NCI-H2107 treated with DMSO at 0.1 percent for 48 hours (cell line): Measurements from ENCODE around the gene RARA.
A peak's percentile ranks its signal among the peaks of the same experiment; 100 is the strongest.

ENCODE experiments used
- DNase-seq: peaks from one replicate; lab custom pipeline; 2025; ENCODE audit not compliant: unreplicated experiment; lab: John Stamatoyannopoulos, UW

The RARA gene

GRCh38 chr17:40309031-40309948, at the start of gene RARA:
RARA (plus strand) TSS chr17:40309180; CDS start chr17:40331219, 22,039 bp downstream.
- peak; percentile 56 for DNase-seq

DNA sequence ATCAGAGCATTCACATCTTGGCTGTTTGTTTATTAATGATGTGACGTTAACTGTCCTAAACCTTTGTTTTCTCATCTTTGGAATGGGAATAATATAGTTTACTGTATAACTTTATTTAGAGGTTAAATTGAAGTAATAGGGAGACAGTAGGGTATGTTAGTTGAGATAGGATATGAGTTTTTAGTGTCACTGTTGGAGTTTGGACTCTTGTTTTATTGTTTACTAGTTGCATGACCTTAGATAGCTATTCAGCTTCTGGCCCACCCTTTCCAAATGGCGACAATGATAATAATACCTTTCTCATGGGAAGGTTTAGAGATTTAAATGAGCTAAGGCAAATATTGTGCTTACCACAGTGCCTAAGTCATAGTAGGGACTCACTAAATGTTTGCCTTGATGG, 49.5 kb upstream of the RARA start:
- no peak for DNase-seq

DNA sequence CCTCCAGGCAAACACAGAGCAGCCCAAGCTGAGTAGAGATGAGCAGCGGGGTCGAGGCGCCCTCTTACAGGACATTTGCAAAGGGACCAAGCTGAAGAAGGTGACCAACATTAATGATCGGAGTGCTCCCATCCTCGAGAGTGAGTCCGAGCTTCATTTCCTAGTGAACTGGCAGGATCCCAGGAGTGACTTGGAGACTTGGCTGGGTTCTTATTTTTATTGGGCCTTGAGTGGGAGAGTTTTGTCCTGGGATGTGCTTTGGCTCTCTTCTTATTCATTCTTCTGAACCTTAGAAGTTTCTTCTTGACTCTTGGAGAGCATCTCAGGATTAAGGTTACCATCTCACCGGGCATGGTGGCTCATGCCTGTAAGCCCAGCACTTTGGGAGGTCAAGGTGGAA, 48.5 kb upstream of the RARA start:
- no peak for DNase-seq

DNA sequence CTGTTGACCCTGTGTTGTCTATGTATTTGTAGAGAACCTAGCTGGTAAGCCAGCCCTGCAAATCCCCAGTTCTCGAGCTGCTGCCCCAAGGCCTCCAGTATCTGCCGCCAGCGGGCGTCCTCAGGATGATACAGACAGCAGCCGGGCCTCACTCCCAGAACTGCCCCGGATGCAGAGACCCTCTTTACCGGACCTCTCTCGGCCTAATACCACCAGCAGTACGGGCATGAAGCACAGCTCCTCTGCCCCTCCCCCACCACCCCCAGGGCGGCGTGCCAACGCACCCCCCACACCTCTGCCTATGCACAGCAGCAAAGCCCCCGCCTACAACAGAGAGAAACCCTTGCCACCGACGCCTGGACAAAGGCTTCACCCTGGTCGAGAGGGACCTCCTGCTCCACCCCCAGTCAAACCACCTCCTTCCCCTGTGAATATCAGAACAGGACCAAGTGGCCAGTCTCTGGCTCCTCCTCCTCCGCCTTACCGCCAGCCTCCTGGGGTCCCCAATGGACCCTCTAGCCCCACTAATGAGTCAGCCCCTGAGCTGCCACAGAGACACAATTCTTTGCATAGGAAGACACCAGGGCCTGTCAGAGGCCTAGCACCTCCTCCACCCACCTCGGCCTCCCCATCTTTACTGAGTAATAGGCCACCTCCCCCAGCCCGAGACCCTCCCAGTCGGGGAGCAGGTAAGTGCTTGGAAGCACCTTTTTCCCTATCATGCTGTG, 44.4 kb upstream of the RARA start:
- DNase-seq: no peak

- no peak for DNase-seq
These were observed 43.6 kb upstream of the RARA start for GRCh38 chr17:40265337-40265736.

DNA sequence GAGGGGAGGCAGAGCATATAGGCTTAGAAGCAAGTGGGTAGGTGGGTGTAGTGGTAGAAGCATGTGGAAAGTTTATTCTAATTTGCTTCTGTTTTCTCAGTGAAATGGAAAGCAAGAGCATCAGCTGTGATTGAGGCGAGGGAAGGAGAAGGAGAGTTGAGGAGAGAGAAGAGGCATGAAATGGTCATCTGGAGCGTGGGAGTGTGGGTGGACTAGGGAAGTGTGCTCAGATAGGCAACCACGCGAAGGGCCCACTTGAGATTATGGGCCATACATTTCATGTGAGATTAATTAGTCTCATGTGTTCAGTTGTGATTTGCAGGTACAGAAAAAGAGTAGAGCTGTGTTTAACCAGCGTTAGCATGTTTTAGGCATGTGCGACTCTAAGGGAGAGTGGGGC, 42.1 kb upstream of the RARA start:
- no peak for DNase-seq

DNA sequence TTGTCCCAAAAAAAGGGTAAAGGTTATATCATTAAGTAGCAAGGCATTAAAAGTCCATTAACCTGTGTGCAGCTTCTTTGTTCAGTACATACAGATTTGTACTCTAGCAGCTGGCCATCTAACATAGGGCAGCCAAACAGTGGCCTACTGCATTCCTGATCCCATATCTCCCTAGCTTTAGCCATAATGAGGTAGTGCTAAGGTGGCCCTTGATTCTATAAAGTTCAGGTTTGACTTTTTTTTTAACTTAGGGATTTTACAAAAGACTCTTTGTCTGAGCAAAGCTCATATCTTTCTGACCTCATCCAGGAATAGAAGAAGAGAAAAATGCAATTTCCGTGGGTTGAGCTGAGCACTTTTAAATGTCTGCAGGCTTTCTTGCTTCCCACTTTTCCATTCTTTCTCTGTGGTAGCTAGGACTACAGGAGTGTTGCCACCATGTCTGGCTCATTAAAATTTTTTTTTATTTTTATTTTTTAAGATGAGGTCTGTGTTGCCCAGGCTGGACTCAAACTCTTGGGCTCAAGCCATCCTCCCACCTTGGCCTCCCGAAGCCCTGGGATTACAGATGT, 40.8 kb upstream of the RARA start:
- no peak for DNase-seq

DNA sequence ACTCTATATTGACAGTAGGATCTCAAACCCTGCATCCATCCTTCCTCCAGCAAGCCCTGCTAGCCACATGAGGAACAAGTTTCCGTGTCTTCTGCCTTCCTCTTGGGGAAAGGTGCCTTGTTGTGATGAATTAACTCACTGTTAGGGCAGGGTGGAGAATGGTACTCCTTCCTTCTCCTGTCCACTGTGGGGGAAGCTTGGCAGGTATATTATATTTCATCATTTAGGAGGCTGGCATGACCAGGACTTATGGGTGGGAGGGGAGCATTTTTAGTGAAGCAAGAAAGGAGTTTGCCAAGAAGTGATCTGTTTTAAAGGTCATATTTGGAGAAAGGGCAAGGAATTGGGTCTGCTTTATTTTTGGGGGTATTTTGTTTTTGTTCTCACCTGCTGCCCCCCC, 30.6 kb upstream of the RARA start:
- no peak for DNase-seq

- DNase-seq: no peak
These were observed 29.6 kb upstream of the RARA start for GRCh38 chr17:40279402-40279801.

DNA sequence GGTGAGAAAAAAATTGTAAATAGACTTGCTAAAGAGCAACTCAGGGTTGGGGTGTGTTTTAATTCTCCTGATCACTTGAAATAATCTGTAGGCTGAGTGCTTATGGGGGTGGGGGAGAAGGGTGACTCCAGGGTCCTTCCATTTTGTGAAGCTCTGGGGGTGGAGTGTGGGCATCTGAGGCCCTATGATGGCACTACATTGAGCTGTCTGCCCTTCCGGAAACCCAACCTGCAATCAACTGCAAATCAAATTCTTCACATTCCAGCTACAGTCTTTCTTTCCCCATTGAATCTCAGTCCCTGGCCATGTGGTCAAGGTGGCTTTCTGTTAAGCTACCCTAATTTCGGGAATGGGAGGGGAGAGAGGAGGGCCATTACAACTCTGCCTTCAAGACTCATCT, 27.3 kb upstream of the RARA start:
- no peak for DNase-seq

GRCh38 chr17:40283662-40284061, 25.3 kb upstream of the RARA start:
- no peak for DNase-seq

DNA sequence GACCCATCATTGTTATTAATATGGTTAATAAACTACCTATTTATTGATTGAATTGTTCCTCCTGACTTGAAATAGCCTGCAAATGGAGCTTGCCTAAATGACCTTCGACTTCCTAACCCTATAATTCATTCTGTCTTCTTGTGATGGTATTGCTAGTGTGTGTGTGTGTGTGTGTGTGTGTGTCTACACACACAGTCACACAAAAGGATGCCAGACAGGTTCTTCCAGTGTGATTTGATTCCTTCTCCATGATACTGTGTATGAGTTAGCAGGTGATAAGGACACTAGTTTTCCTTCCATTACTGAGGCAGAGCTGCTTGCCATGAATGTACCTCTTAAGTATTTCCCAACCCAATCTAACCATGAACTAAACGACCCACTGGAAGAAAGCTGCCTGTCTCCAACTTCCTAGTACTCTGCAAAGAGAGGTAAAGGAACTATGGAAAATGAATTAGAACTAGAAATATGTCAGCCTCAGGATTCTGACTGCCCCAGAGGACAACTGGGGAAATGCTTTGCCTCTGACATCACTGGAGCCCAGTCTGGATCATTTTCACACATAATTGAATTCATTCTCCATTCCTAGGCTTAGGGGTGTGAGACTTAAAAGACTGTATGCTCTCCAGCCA, 24.8 kb upstream of the RARA start:
- no peak for DNase-seq

- DNase-seq: no peak
These were observed 22.5 kb upstream of the RARA start for GRCh38 chr17:40286473-40286872.

- DNase-seq: no peak
These were observed 21.9 kb upstream of the RARA start for GRCh38 chr17:40287159-40287493.

GRCh38 chr17:40287494-40288369, 21.2 kb upstream of the RARA start, which contains the start of gene CDC6:
CDC6 (plus strand) TSS chr17:40287879; CDS start chr17:40289421, 1,542 bp downstream.
- DNase-seq: peak; percentile 99

DNA sequence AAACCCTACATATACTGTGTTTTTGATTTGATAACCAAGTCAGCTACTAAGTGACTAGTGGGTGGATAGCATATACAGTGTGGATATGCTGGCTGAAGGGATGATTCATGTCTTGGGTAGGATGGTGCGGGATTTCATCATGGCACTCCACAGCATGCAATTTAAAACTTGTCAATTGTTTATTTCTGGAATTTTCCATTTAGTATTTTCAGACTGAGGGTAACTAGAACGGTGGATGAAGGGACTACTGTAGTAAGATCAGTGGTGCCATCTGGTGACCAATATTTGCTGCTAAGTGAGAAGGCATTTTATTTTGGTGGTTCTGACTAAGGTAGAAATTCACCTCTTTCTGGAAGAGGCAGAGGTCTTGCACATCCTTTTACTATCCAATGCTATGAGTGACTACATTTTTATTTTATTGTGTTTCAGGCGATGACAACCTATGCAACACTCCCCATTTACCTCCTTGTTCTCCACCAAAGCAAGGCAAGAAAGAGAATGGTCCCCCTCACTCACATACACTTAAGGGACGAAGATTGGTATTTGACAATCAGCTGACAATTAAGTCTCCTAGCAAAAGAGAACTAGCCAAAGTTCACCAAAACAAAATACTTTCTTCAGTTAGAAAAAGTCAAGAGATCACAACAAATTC, 18.2 kb upstream of the RARA start:
- peak; percentile 26 for DNase-seq

DNA sequence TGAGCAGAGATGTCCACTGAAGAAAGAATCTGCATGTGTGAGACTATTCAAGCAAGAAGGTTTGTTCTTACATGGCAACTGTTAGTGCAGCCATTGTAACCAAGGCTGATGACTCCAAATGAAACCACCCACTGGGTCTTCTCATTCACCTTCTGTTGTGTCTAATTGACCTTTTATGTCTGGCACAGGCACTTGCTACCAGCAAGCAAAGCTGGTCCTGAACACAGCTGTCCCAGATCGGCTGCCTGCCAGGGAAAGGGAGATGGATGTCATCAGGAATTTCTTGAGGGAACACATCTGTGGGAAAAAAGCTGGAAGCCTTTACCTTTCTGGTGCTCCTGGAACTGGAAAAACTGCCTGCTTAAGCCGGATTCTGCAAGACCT, 17.7 kb upstream of the RARA start:
- DNase-seq: no peak

GRCh38 chr17:40293363-40293762, 15.6 kb upstream of the RARA start:
- no peak for DNase-seq

DNA sequence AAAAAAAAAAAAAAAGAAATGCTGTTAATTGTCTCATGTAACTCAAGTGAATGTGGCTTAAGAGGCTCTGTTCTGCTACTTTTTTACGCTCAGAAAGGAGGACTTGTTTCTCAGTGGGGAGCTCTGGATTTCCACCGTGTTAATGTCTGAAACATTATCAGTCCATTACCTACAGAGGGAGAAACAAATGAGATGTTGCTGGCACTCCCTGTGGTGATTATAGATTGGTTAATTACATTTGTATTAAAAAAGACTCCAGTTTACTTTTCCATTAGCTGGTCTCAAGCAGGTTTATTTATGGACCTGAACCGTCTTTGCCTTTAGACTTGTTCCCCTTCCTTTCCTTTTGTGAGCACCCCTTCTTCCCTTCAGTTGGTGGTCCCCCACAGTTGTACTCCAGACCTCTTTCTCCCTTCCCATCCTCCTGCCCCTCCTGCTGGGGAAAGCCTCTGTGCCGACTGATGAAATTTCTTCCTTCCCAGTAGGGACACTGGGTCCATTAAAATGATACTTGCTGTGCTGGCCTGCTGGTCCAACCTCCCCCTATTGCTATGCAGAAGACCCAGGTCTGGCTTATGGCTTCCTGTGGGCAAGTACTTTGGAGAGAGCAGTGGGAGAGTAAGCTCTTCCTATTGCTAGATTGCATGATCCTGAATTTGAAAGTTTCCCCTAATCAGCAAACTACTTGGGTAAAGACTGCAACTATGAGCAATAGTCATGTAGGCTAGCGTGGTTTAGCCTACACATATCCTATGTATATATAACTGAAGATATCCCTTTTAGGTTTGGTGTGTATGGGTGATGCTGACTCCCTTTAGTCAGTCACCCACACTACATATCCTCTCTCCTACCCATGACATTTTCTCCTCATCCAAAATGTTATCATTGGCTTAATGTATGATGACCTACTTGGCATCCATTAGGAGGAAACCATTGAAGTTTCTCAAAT, 13.2 kb upstream of the RARA start:
- peak; percentile 36 for DNase-seq
